Measurements from ENCODE around the gene LHPP.

- no peak for TF ChIP-seq CTCF (IDR thresholded peaks at IDR 0.05; ENCODE audit: low read depth, low read length)
- no peak for TF ChIP-seq POLR2A (IDR thresholded peaks at IDR 0.05; ENCODE audit: extremely low read depth, insufficient read length)
- TF ChIP-seq MAX (IDR thresholded peaks at IDR 0.05; ENCODE audit: low read depth, low read length): no peak
Measured at GRCh38 chr10:124560377-124561105, 98.9 kb downstream of the LHPP start.

All from NB4 (cell line).